Stomach (tissue), 9 donors: ENCODE measurements around the gene GPX1. TPM values are rescaled to one million over a fixed set of nuclear protein-coding genes. Genes with fewer than 3 reads are reported as not detected.

ENCODE experiments used
- DNase-seq, 2 donors: peaks; one replicate each; pipeline versions ENCODE4 v3.0.0 to v3.0.0-alpha.2; 2013 to 2019
- H3K27ac ChIP-seq, 5 donors: fragments of 200-600 bp in 4 of 5; sonication (generic) in 4 of 5; one replicate each; pipeline ENCODE4 v1.5.1; 2013 to 2019; ENCODE audit warnings: mild to moderate bottlenecking in 1 of 5, moderate library complexity in 1 of 5
- H3K27me3 ChIP-seq, 3 donors: fragments of 200-600 bp; sonication (generic); one replicate each; pipeline ENCODE4 v1.5.1; 2017 to 2019; ENCODE audit warnings: mixed run types in 1 of 3
- H3K36me3 ChIP-seq, 4 donors: fragments of 200-600 bp; sonication (generic); 1 replicate in 3 of 4; 2 replicates in 1 of 4; pipeline ENCODE4 v1.5.1; 2016 to 2019
- H3K4me1 ChIP-seq, 4 donors: fragments of 200-600 bp; sonication (generic); one replicate each; pipeline ENCODE4 v1.5.1; 2016 to 2019
- H3K4me3 ChIP-seq, 4 donors: fragments of 200-600 bp; sonication (generic) in 3 of 4; one replicate each; pipeline ENCODE4 v1.5.1; 2016 to 2019; ENCODE audit warnings: mild to moderate bottlenecking in 1 of 4
- H3K9me3 ChIP-seq, 4 donors: fragments of 200-600 bp; sonication (generic); one replicate each; pipeline ENCODE4 v1.5.1; 2016 to 2019
- EP300 ChIP-seq: sonication (generic); formaldehyde crosslinking; IDR thresholded peaks from one replicate; pipeline ENCODE4 v1.6.1; 2017; ENCODE audit warnings: antibody characterized with exemption
- POLR2A ChIP-seq, 4 donors: fragments of 450-650 bp; IDR thresholded peaks; one replicate each; pipeline ENCODE4 v1.6.1; 2016; ENCODE audit warnings: antibody characterized with exemption in 4 of 4, control low read depth in 2 of 4, mild to moderate bottlenecking in 1 of 4, moderate library complexity in 1 of 4
- POLR2AphosphoS5 ChIP-seq, 3 donors: sonication (generic); formaldehyde crosslinking; IDR thresholded peaks; one replicate each; pipeline ENCODE4 v1.6.1; 2016; ENCODE audit warnings: antibody characterized with exemption in 3 of 3
- WGBS, 5 donors: extraction: QIAGEN DNeasy Blood & Tissue Kit in 3 of 5; methylation state at CpG; one replicate each; pipeline versions ENCODE4 v1.1.5 to v1.1.7; 2013 to 2018; 5-methylcytosine and 5-hydroxymethylcytosine counted together
- intact Hi-C: fragments of 100-400 bp; cut with DNase I; formaldehyde crosslinking; loops from one replicate; pipeline ENCODE4 v1.15.1; 2023; ENCODE audit warnings: low total_unique reads
- polyA plus RNA-seq, 3 donors: library from polyadenylated mRNA; stranded (reverse); fragments of 200-250 nt; gene quantifications; one replicate each; pipeline ENCODE4 v1.2.3, GENCODE V29; 2013
- total RNA-seq, 5 donors: library from RNA; depleted of rRNA; stranded (reverse); fragments of >200 nt; gene quantifications; one replicate each; pipeline versions ENCODE4 v1.1.0 to v1.2.3, GENCODE V29; 2014 to 2016
- TF ChIP-seq, protein P1 (sequence below), 7 experiments: fragments of 450-650 bp in 4 of 7; fragments of 200-600 bp in 3 of 7; sonication (generic) in 3 of 7; IDR thresholded peaks; one replicate each; pipeline ENCODE4 v1.5.1; 2016 to 2019; ENCODE audit warnings: antibody characterized with exemption in 7 of 7, control low read depth in 2 of 7, mild to moderate bottlenecking in 1 of 7
- donor health status: healthy with polysubstance abuse.
- donor health status: Bipolar disorder and iron deficiency.
- donor health status: healthy.

GPX1 gene
- total and polyA plus RNA-seq, 8 donors: 58.4 to 452 (median 291) TPM

DNA sequence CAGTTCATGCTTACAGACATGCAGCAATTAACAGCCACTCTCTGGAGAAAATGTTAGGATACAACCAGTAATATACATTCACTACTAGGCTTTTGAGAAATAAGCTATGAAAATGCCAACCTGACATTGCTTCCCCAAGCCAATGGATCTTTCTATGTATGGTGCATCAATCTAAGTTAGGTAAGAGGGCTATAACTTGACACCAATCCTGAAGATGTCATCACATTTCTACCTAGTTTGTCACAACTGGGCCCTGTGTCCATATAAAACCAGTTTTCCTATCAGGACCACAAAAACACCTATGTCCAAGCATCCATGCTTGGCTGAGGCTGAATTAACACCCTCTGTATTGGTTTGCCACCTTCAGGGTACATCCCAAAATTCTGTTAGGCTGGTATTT lies 13.8 kb upstream of the GPX1 start:
- no peak overlapping the region for H3K27ac ChIP-seq
- no peaks in the 10 kb centered on the region for H3K9me3 ChIP-seq
- H3K4me1 ChIP-seq: peaks cover 0 to 31% (median 11%) of the 10 kb centered on the region in 4 donors
- H3K27me3 ChIP-seq: no peaks in the 10 kb centered on the region
- intact Hi-C loops: no loop called here
- H3K4me3 ChIP-seq: no peak overlapping the region
- DNase-seq: no peak
- H3K36me3 ChIP-seq: peaks cover 58 to 88% (median 87%) of the 10 kb centered on the region in 4 donors
- TF ChIP-seq EP300 (no peak), POLR2A (IDR thresholded peaks at IDR 0.05) (no peak), POLR2AphosphoS5 (IDR thresholded peaks at IDR 0.05) (no peak)
- TF ChIP-seq, protein P1, sequence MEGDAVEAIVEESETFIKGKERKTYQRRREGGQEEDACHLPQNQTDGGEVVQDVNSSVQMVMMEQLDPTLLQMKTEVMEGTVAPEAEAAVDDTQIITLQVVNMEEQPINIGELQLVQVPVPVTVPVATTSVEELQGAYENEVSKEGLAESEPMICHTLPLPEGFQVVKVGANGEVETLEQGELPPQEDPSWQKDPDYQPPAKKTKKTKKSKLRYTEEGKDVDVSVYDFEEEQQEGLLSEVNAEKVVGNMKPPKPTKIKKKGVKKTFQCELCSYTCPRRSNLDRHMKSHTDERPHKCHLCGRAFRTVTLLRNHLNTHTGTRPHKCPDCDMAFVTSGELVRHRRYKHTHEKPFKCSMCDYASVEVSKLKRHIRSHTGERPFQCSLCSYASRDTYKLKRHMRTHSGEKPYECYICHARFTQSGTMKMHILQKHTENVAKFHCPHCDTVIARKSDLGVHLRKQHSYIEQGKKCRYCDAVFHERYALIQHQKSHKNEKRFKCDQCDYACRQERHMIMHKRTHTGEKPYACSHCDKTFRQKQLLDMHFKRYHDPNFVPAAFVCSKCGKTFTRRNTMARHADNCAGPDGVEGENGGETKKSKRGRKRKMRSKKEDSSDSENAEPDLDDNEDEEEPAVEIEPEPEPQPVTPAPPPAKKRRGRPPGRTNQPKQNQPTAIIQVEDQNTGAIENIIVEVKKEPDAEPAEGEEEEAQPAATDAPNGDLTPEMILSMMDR (IDR thresholded peaks at IDR 0.05): no peak

DNA sequence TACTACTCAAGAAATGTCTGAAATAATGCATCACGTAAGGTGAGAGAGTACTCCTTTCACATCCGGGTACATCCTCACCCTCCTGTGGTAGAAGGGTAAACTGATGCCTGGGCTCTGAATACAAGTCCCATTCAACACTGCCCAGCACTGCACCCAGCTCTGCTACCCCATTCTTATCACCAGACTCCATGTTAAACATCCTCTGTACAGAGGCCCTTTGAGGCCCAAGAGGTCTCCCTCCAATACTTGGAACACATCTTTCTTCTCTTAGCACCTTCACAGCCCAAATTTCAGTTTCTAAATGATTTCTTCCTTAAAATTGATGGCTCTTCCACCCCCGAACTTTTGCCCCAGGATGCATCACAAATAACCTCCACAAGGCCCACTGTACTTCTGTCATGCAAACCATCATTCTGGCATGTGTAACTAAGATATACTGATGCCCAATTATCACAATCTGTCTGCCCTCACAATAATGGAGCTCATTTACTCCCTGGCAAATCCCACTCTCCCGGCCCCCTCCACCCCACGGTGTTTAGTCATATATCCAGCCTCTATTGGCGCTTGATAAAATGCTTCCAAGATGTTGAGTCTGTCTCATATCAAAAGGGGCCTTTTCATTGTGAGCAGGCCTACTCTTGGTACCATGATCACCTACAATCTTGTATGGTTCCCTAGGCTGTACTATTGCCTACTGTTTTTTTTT lies 12.6 kb upstream of the GPX1 start:
- no peak overlapping the region for H3K27ac ChIP-seq
- peaks cover 70 to 98% (median 96%) of the 10 kb centered on the region in 4 donors for H3K36me3 ChIP-seq
- H3K27me3 ChIP-seq: no peaks in the 10 kb centered on the region
- intact Hi-C loops: no loop called here
- TF ChIP-seq POLR2A (IDR thresholded peaks at IDR 0.05): no peak
- TF ChIP-seq, protein P1 (IDR thresholded peaks at IDR 0.05): no peak
- TF ChIP-seq POLR2AphosphoS5 (IDR thresholded peaks at IDR 0.05): no peak
- no peak for TF ChIP-seq EP300
- peaks cover 0 to 23% (median 7%) of the 10 kb centered on the region in 4 donors for H3K4me1 ChIP-seq
- no peak overlapping the region for H3K4me3 ChIP-seq
- DNase-seq: no peak
- 88 to 90% (median 90%) methylated on average over 6 of the region's 6 CpGs for WGBS, 5 donors
- no peaks in the 10 kb centered on the region for H3K9me3 ChIP-seq

DNA sequence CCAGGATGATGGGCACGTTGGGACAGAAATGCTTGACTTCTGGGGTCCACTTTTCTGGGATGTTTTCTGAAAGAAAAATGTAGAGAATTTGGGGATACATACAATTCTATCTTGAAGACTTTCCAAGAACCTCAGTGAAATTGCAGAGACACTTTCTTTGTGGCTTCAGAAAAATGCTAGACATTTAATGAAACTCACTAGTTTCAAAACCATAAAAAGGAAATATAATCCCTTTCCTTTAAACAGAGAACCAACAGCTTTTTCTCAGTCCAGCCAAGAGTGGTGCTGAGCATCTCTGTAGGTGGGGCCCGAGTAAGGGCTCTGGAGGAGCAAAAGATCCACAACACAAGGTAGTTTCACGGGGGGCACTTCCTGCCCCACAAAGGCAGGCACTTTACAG lies 4.4 kb upstream of the GPX1 start:
- Histone ChIP-seq H3K4me3 (no peak overlapping the region), H3K27me3 (no peaks in the 10 kb centered on the region), H3K27ac (no peak overlapping the region), H3K4me1 (peaks cover 10 to 26% (median 18%) of the 10 kb centered on the region in 4 donors), H3K36me3 (peaks cover 66 to 87% (median 85%) of the 10 kb centered on the region in 4 donors), H3K9me3 (no peaks in the 10 kb centered on the region)
- DNase-seq: no peak
- intact Hi-C loops: no loop called here
- 73 to 86% (median 79%) methylated on average over 3 of the region's 3 CpGs for WGBS, 5 donors
- TF ChIP-seq POLR2A (IDR thresholded peaks at IDR 0.05): no peak
- no peak for TF ChIP-seq EP300
- TF ChIP-seq, protein P1 (IDR thresholded peaks at IDR 0.05): no peak
- no peak for TF ChIP-seq POLR2AphosphoS5 (IDR thresholded peaks at IDR 0.05)

DNA sequence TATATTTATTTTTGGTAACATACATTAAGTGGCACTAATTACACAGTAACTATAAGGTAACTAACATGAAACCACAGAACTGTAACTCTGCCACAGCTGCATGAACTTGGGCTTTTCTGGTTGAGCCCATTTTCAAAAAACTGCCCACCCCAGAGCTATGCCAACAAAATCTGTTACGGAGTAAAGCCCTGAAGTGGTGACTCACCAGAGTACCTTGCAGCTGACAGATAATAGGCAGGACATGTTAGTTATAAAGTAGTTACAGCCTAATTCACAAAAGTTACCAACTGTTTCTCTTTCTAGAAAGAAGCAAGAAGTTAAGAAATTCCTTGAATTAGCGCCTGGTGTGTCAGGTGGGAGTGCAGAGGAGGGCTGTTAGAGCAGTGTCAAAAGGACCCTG lies 1.5 kb upstream of the GPX1 start:
- Histone ChIP-seq H3K4me1 (peaks cover 20 to 50% (median 42%) of the 10 kb centered on the region in 4 donors), H3K4me3 (no peak overlapping the region), H3K27me3 (no peaks in the 10 kb centered on the region), H3K9me3 (no peaks in the 10 kb centered on the region), H3K36me3 (peaks cover 49 to 74% (median 72%) of the 10 kb centered on the region in 4 donors), H3K27ac (peak overlapping the region in 3 of 5 donors; percentile 89 to 98 (median 93))
- intact Hi-C loops: loop anchor here (10.0 kb wide), 1 partner anchor 85 kb away; no protein-coding TSS in a partner anchor
- no peak for DNase-seq
- WGBS, 5 donors: 72 to 90% (median 80%) methylated on average over 2 of the region's 2 CpGs
- TF ChIP-seq POLR2AphosphoS5 (IDR thresholded peaks at IDR 0.05) (no peak), EP300 (no peak), POLR2A (IDR thresholded peaks at IDR 0.05) (no peak)
- TF ChIP-seq, protein P1 (IDR thresholded peaks at IDR 0.05): no peak
